K562 (cell line): Measurements from ENCODE around the gene PCK2. TPM values are rescaled to one million over a fixed set of nuclear protein-coding genes. Genes with fewer than 3 reads are reported as not detected.

Source experiments
- ATAC-seq: fragments of 200-7000 bp; cut with Tn5 transposase; 3 replicates; pipeline ENCODE4 v1.9.1; 2020; ENCODE audit warnings: moderate library complexity
- BruUV-seq: library from RNA; stranded (reverse); fragments of 400-500 nt; replicated peaks from 2 replicates; lab custom pipeline; 2021; lab: Mats Ljungman, UMichigan
- CTCF ChIA-PET: fragments of 300-600 bp; formaldehyde crosslinking; extraction: SDS; loops from one replicate; lab custom pipeline; 2021; ENCODE audit warnings: low intra/inter-chr PET ratio; lab: Yijun Ruan, JAX
- POLR2A ChIA-PET: fragments of 300-600, 350-650 bp; sonication (Branson Sonifier 250); formaldehyde crosslinking; extraction: SDS; loops from one replicate; lab custom pipeline; 2021; ENCODE audit warnings: antibody characterized with exemption, inconsistent platforms; lab: Yijun Ruan, JAX
- DNase-seq, 4 experiments: peaks; one replicate each; pipeline versions ENCODE4 v3.0.0 to v3.0.0-alpha.2; 2011 to 2018; ENCODE audit warnings: low spot score in 3 of 4, mixed read lengths in 3 of 4; ENCODE audit errors: extremely low read depth in 1 of 4
- FAIRE-seq: peaks from 2 replicates; lab custom pipeline; 2011; peaks lifted over from hg19 to GRCh38; lab: Jason Lieb, UNC
- H2AFZ ChIP-seq: 2 replicates; pipeline ENCODE4 v1.6.0; 2011; ENCODE audit warnings: low read depth, low read length, control low read depth, inconsistent platforms
- H3K27ac ChIP-seq: fragments of 200-600 bp; 3 replicates; pipeline ENCODE4 v1.8.0; 2011; ENCODE audit warnings: low read depth, mild to moderate bottlenecking, control low read depth, inconsistent platforms, low read length, moderate library complexity, mixed read lengths; ENCODE audit errors: extremely low read depth
- H3K27me3 ChIP-seq, 2 experiments: fragments of 300-600 bp in 1 of 2; 2 replicates in 1 of 2; 3 replicates in 1 of 2; pipeline versions ENCODE4 v1.6.0 to v1.8.0; 2011; ENCODE audit warnings: inconsistent platforms in 2 of 2, low read length in 2 of 2, mild to moderate bottlenecking in 1 of 2, mixed read lengths in 1 of 2, moderate library complexity in 1 of 2; ENCODE audit not compliant: control insufficient read depth in 2 of 2, insufficient read depth in 2 of 2
- H3K36me3 ChIP-seq: fragments of 300-600 bp; 3 replicates; pipeline ENCODE4 v1.8.0; 2011; ENCODE audit warnings: mild to moderate bottlenecking, low read length, inconsistent platforms; ENCODE audit not compliant: control insufficient read depth, insufficient read depth
- H3K4me1 ChIP-seq, 2 experiments: fragments of 200-600 bp in 1 of 2; replicated peaks in 1 of 2; 2 replicates in 1 of 2; 3 replicates in 1 of 2; pipeline versions ENCODE4 v1.5.1 to v1.8.0; 2011; ENCODE audit warnings: inconsistent platforms in 2 of 2, low read length in 2 of 2, mild to moderate bottlenecking in 1 of 2, mixed read lengths in 1 of 2, moderate library complexity in 1 of 2; ENCODE audit not compliant: control insufficient read depth in 2 of 2, insufficient read depth in 2 of 2
- H3K4me2 ChIP-seq: 2 replicates; pipeline ENCODE4 v1.6.1; 2011; ENCODE audit warnings: low read length, control low read depth, inconsistent platforms, mixed read lengths; ENCODE audit not compliant: insufficient read depth
- H3K4me3 ChIP-seq: fragments of 200-600 bp; sonication (generic), shearing (Covaris generic); 2 replicates; pipeline ENCODE4 v1.5.1; 2016; ENCODE audit warnings: control low read depth, inconsistent platforms
- H3K79me2 ChIP-seq: fragments of 200-600 bp; 3 replicates; pipeline ENCODE4 v1.8.0; 2011; ENCODE audit warnings: low read length, inconsistent platforms; ENCODE audit not compliant: control insufficient read depth, insufficient read depth
- H3K9ac ChIP-seq, 2 experiments: 2 replicates each; pipeline versions ENCODE4 v1.6.0 to v1.6.1; 2011; ENCODE audit warnings: low read depth in 2 of 2, low read length in 2 of 2, control low read depth in 1 of 2, inconsistent platforms in 1 of 2, mild to moderate bottlenecking in 1 of 2, mixed read lengths in 1 of 2; ENCODE audit not compliant: insufficient read depth in 1 of 2
- H3K9me1 ChIP-seq: one replicate; pipeline ENCODE4 v1.6.0; 2011; ENCODE audit warnings: inconsistent platforms, mild to moderate bottlenecking, low read length, moderate library complexity; ENCODE audit not compliant: control insufficient read depth, insufficient read depth
- H3K9me3 ChIP-seq: replicated peaks from 2 replicates; pipeline ENCODE4 v1.5.1; 2011; ENCODE audit warnings: low read depth, low read length, inconsistent platforms; ENCODE audit not compliant: control insufficient read depth, insufficient read depth
- H4K20me1 ChIP-seq: replicated peaks from 2 replicates; pipeline ENCODE4 v1.6.1; 2011; ENCODE audit warnings: low read length, inconsistent platforms, mixed read lengths; ENCODE audit not compliant: control insufficient read depth, insufficient read depth
- BCOR ChIP-seq: fragments of 450-650 bp; IDR thresholded peaks from 2 replicates; pipeline ENCODE4 v1.6.1; 2016
- ESRRA ChIP-seq: fragments of 450-650 bp; IDR thresholded peaks from 2 replicates; pipeline ENCODE4 v1.6.1; 2014; ENCODE audit warnings: low read depth, mild to moderate bottlenecking, moderate library complexity, borderline replicate concordance
- HMG20B ChIP-seq: fragments of 250-450 bp; sonication (Bioruptor Pico); IDR thresholded peaks from 2 replicates; pipeline ENCODE4 v1.5.0; 2021; ENCODE audit warnings: mild to moderate bottlenecking
- HNRNPK ChIP-seq: fragments of 200-400 bp; formaldehyde crosslinking; IDR thresholded peaks from one replicate; pipeline ENCODE4 v1.6.1; 2018; ENCODE audit warnings: mild to moderate bottlenecking, low read depth, low read length; ENCODE audit not compliant: poor library complexity, severe bottlenecking
- HNRNPL ChIP-seq: fragments of 200-400 bp; formaldehyde crosslinking; IDR thresholded peaks from 2 replicates; pipeline ENCODE4 v1.6.1; 2017; ENCODE audit warnings: low read depth, mild to moderate bottlenecking, low read length
- PRPF4 ChIP-seq: fragments of 200-400 bp; formaldehyde crosslinking; IDR thresholded peaks from one replicate; pipeline ENCODE4 v1.6.1; 2017; ENCODE audit warnings: low read length, low read depth, mild to moderate bottlenecking; ENCODE audit not compliant: insufficient read depth, poor library complexity, severe bottlenecking
- SAP30 ChIP-seq: fragments of 200-600 bp; sonication (generic); IDR thresholded peaks from 2 replicates; pipeline ENCODE4 v1.6.1; 2012; ENCODE audit warnings: borderline replicate concordance, low read depth, mild to moderate bottlenecking, moderate library complexity, low read length, control low read depth, inconsistent platforms; ENCODE audit not compliant: insufficient read depth, poor library complexity, severe bottlenecking
- SFPQ ChIP-seq: fragments of 200-400 bp; formaldehyde crosslinking; IDR thresholded peaks from 2 replicates; pipeline ENCODE4 v1.6.1; 2017; ENCODE audit warnings: mild to moderate bottlenecking, low read depth, low read length, moderate library complexity
- TSC22D4 ChIP-seq: fragments of 450-650 bp; IDR thresholded peaks from 2 replicates; pipeline ENCODE4 v1.6.1; 2016; ENCODE audit warnings: missing genetic modification characterization, missing biosample characterization, control low read depth
- ZFPM2 ChIP-seq: fragments of 250-450 bp; sonication (Bioruptor Pico); IDR thresholded peaks from 2 replicates; pipeline ENCODE4 v1.5.1; 2022; ENCODE audit warnings: mild to moderate bottlenecking
- ZMIZ1 ChIP-seq, 2 experiments: fragments of 150-350 bp in 1 of 2; IDR thresholded peaks; 2 replicates each; pipeline ENCODE4 v1.6.1; 2012 to 2016; ENCODE audit warnings: low read depth in 2 of 2, low read length in 2 of 2, mild to moderate bottlenecking in 1 of 2, moderate library complexity in 1 of 2
- ZNF133 ChIP-seq: fragments of 250-450 bp; sonication (Bioruptor Pico); IDR thresholded peaks from 2 replicates; pipeline ENCODE4 v1.4.0; 2020; ENCODE audit warnings: mild to moderate bottlenecking
- ZNF212 ChIP-seq: fragments of 450-650 bp; formaldehyde crosslinking; IDR thresholded peaks from 2 replicates; pipeline ENCODE4 v1.4.0; 2020; ENCODE audit warnings: mild to moderate bottlenecking
- ZNF507 ChIP-seq: conservative IDR thresholded peaks from 2 replicates; pipeline ENCODE4 v1.6.1; 2017; ENCODE audit warnings: missing genetic modification characterization, missing compliant biosample characterization
- WGBS: fragments of 100-300 bp; shearing (Covaris generic); methylation state at CpG from one replicate; pipeline ENCODE4 v1.1.6; 2016; ENCODE audit warnings: low coverage, mixed read lengths; ENCODE audit not compliant: insufficient coverage; ENCODE audit errors: missing lambda C conversion rate; 5-methylcytosine and 5-hydroxymethylcytosine counted together
- in situ Hi-C: fragments of 300-500 bp; cut with MboI; formaldehyde crosslinking; loops from 4 replicates; pipeline ENCODE4 v1.15.0; 2018; ENCODE audit warnings: inconsistent platforms, mixed read lengths
- intact Hi-C: fragments of 100-400 bp; cut with micrococcal nuclease; formaldehyde crosslinking; loops from 2 replicates; pipeline ENCODE4 v1.14.2; 2022
- polyA plus RNA-seq, 8 experiments: library from polyadenylated mRNA; depleted of rRNA in 4 of 8; stranded (reverse) in 5 of 8; unstranded in 3 of 8; fragments of >200 nt; fragmentation: Nextera tagmentation in 2 of 8; fragmentation: Illumina TruSeq in 1 of 8; extraction: Ambion mirVana in 2 of 8; extraction: Trizol in 1 of 8; gene quantifications; 2 replicates each; pipeline versions ENCODE4 v1.2.1 to v1.2.3, GENCODE V29; 2011 to 2014; ENCODE audit warnings: inconsistent platforms in 1 of 8, missing spikeins in 1 of 8
- total RNA-seq, 7 experiments: library from RNA; depleted of rRNA in 6 of 7; stranded (reverse); fragments of >200 nt in 6 of 7; fragmentation: Illumina TruSeq in 2 of 7; extraction: Trizol in 2 of 7; gene quantifications; 2 replicates each; pipeline versions ENCODE4 v1.2.1 to v1.2.3, GENCODE V29; 2011 to 2021; ENCODE audit warnings: low replicate concordance in 1 of 7

Gene PCK2
- total and polyA plus RNA-seq, 9 of the 15 experiments (the other 6 are each of a cell fraction or from before 2014, with no cell fraction given): 3.3 to 60.9 (median 30.4) TPM

- BruUV-seq: no TSS peak
Observed at GRCh38 chr14:24070285-24071143, 23.6 kb upstream of the PCK2 start.

More at GRCh38 chr14:24070285-24071143, 23.6 kb upstream of the PCK2 start:
- in situ Hi-C loops (no loop called here), intact Hi-C loops (no loop called here)
- H4K20me1 ChIP-seq: no peaks in the 10 kb centered on the region
- ChIA-PET CTCF (no interaction called here), POLR2A (interaction anchor here (0.9 to 1.1 kb wide), 3 partner anchors 10 to 12 kb away, joined by 3 to 5 read pairs (median 4); no protein-coding TSS in a partner anchor)
- H3K36me3 ChIP-seq: no peaks in the 10 kb centered on the region
- H3K4me3 ChIP-seq: no peak overlapping the region
- no peaks in the 10 kb centered on the region for H3K79me2 ChIP-seq
- no peak for DNase-seq
- no peaks in the 10 kb centered on the region for H3K9me1 ChIP-seq
- peaks cover 0 to 51% of the 10 kb centered on the region in 2 experiments; a peak in 3 of 5 replicates for H3K27me3 ChIP-seq
- no peak overlapping the region for H3K27ac ChIP-seq
- H3K4me2 ChIP-seq: no peak overlapping the region
- H3K9me3 ChIP-seq: no peaks in the 10 kb centered on the region
- FAIRE-seq: no peak
- 1% methylated on average over 10 of the region's 10 CpGs for WGBS
- no peak overlapping the region for H3K9ac ChIP-seq
- H3K4me1 ChIP-seq: peaks cover 0 to 4% of the 10 kb centered on the region in 2 experiments; a peak in 2 of 5 replicates
- no peak overlapping the region for H2AFZ ChIP-seq
- ATAC-seq: no peak
- TF ChIP-seq ZNF133 (CRISPR knock-in tag) (no peak), SFPQ (no peak), HNRNPL (no peak), ZNF507 (no peak), ZMIZ1 (IDR thresholded peaks at IDR 0.05; ENCODE audit: low read depth in 2 of 2, low read length in 2 of 2) (no peak), SAP30 (no peak), TSC22D4 (tag) (no peak), PRPF4 (no peak), HNRNPK (no peak), ZNF212 (CRISPR knock-in tag) (no peak), ESRRA (no peak), BCOR (no peak), ZFPM2 (CRISPR knock-in tag) (no peak), HMG20B (CRISPR knock-in tag) (no peak)
